HEK293 (cell line): ENCODE data around the gene HSD17B14.

Source experiments
- BCL6B ChIP-seq: fragments of 450-650 bp; formaldehyde crosslinking; IDR thresholded peaks from 2 replicates; pipeline ENCODE4 v1.5.1; 2017; ENCODE audit warnings: missing biosample characterization, missing genetic modification characterization
- HOXC10 ChIP-seq: sonication (generic); formaldehyde crosslinking; IDR thresholded peaks from 2 replicates; pipeline ENCODE4 v1.8.1; 2023; ENCODE audit warnings: mild to moderate bottlenecking, missing genetic modification reagents
- IKZF3 ChIP-seq: fragments of 450-650 bp; IDR thresholded peaks from 2 replicates; pipeline ENCODE4 v1.5.0; 2018; ENCODE audit warnings: missing biosample characterization, mild to moderate bottlenecking, missing genetic modification characterization, moderate library complexity
- KLF1 ChIP-seq: fragments of 450-650 bp; formaldehyde crosslinking; IDR thresholded peaks from 2 replicates; pipeline ENCODE4 v1.5.1; 2016; ENCODE audit warnings: missing biosample characterization, missing genetic modification characterization
- KLF7 ChIP-seq: fragments of 450-650 bp; formaldehyde crosslinking; IDR thresholded peaks from 2 replicates; pipeline ENCODE4 v1.5.1; 2016; ENCODE audit warnings: missing biosample characterization, missing genetic modification characterization, borderline replicate concordance
- OSR2 ChIP-seq: fragments of 450-650 bp; formaldehyde crosslinking; IDR thresholded peaks from 2 replicates; pipeline ENCODE4 v1.5.1; 2016; ENCODE audit warnings: missing biosample characterization, missing genetic modification characterization
- PBX3 ChIP-seq: sonication (generic); formaldehyde crosslinking; IDR thresholded peaks from 2 replicates; pipeline ENCODE4 v1.8.1; 2022; ENCODE audit warnings: mild to moderate bottlenecking, moderate library complexity, missing genetic modification reagents
- SETDB1 ChIP-seq: IDR thresholded peaks from one replicate; pipeline ENCODE4 v1.6.1; 2017; ENCODE audit warnings: mild to moderate bottlenecking, low read length, moderate library complexity, mixed read lengths; ENCODE audit not compliant: insufficient read length
- ZBTB21 ChIP-seq: fragments of 450-650 bp; formaldehyde crosslinking; IDR thresholded peaks from 2 replicates; pipeline ENCODE4 v1.5.1; 2017; ENCODE audit warnings: missing biosample characterization, missing genetic modification characterization
- ZBTB49 ChIP-seq: fragments of 450-650 bp; formaldehyde crosslinking; IDR thresholded peaks from 2 replicates; pipeline ENCODE4 v1.5.1; 2016; ENCODE audit warnings: missing biosample characterization, missing genetic modification characterization, low read depth
- ZBTB7A ChIP-seq: fragments of 450-650 bp; formaldehyde crosslinking; IDR thresholded peaks from 2 replicates; pipeline ENCODE4 v1.5.1; 2016; ENCODE audit warnings: low read depth, missing biosample characterization, missing genetic modification characterization
- ZBTB8A ChIP-seq: fragments of 450-650 bp; formaldehyde crosslinking; IDR thresholded peaks from 2 replicates; pipeline ENCODE4 v1.5.1; 2016; ENCODE audit warnings: missing biosample characterization, missing genetic modification characterization
- ZNF155 ChIP-seq: fragments of 450-650 bp; formaldehyde crosslinking; IDR thresholded peaks from 2 replicates; pipeline ENCODE4 v1.5.1; 2016; ENCODE audit warnings: missing biosample characterization, missing genetic modification characterization
- ZNF214 ChIP-seq: fragments of 450-650 bp; formaldehyde crosslinking; IDR thresholded peaks from 2 replicates; pipeline ENCODE4 v1.5.1; 2017; ENCODE audit warnings: missing biosample characterization, mild to moderate bottlenecking, missing genetic modification characterization, borderline replicate concordance
- ZNF23 ChIP-seq: fragments of 450-650 bp; formaldehyde crosslinking; IDR thresholded peaks from 2 replicates; pipeline ENCODE4 v1.5.1; 2016; ENCODE audit warnings: missing biosample characterization, missing genetic modification characterization, borderline replicate concordance
- ZNF274 ChIP-seq, 2 experiments: fragments of 200-500 bp in 1 of 2; fragments of 450-650 bp in 1 of 2; sonication (Bioruptor generic) in 1 of 2; formaldehyde crosslinking in 1 of 2; IDR thresholded peaks; 2 replicates each; pipeline versions ENCODE4 v1.5.1 to v1.6.1; 2014 to 2016; ENCODE audit warnings: borderline replicate concordance in 1 of 2, inconsistent platforms in 1 of 2, low read length in 1 of 2, missing biosample characterization in 1 of 2, missing genetic modification characterization in 1 of 2
- ZNF335 ChIP-seq: fragments of 450-650 bp; formaldehyde crosslinking; conservative IDR thresholded peaks from 2 replicates; pipeline ENCODE4 v1.5.1; 2016; ENCODE audit warnings: missing biosample characterization, missing genetic modification characterization
- ZNF350 ChIP-seq: fragments of 450-650 bp; formaldehyde crosslinking; IDR thresholded peaks from 2 replicates; pipeline ENCODE4 v1.5.0; 2017; ENCODE audit warnings: missing biosample characterization, mild to moderate bottlenecking, missing genetic modification characterization
- ZNF404 ChIP-seq: fragments of 450-650 bp; formaldehyde crosslinking; IDR thresholded peaks from 2 replicates; pipeline ENCODE4 v1.5.1; 2017; ENCODE audit warnings: missing biosample characterization, missing genetic modification characterization
- ZNF433 ChIP-seq: fragments of 450-650 bp; formaldehyde crosslinking; IDR thresholded peaks from 2 replicates; pipeline ENCODE4 v1.5.1; 2016; ENCODE audit warnings: missing biosample characterization, missing genetic modification characterization, low read depth
- ZNF48 ChIP-seq: fragments of 450-650 bp; formaldehyde crosslinking; IDR thresholded peaks from 2 replicates; pipeline ENCODE4 v1.5.1; 2016; ENCODE audit warnings: missing biosample characterization, missing genetic modification characterization
- ZNF510 ChIP-seq: fragments of 450-650 bp; formaldehyde crosslinking; IDR thresholded peaks from 2 replicates; pipeline ENCODE4 v1.5.1; 2018; ENCODE audit warnings: mild to moderate bottlenecking, missing genetic modification characterization, missing biosample characterization; ENCODE audit not compliant: insufficient replicate concordance
- ZNF555 ChIP-seq: fragments of 450-650 bp; formaldehyde crosslinking; conservative IDR thresholded peaks from 2 replicates; pipeline ENCODE4 v1.5.1; 2017; ENCODE audit warnings: missing biosample characterization, mild to moderate bottlenecking, missing genetic modification characterization, inconsistent platforms
- ZNF558 ChIP-seq: fragments of 450-650 bp; formaldehyde crosslinking; IDR thresholded peaks from 2 replicates; pipeline ENCODE4 v1.5.1; 2016; ENCODE audit warnings: missing biosample characterization, missing genetic modification characterization
- ZNF621 ChIP-seq: fragments of 450-650 bp; formaldehyde crosslinking; IDR thresholded peaks from 2 replicates; pipeline ENCODE4 v1.5.1; 2017; ENCODE audit warnings: missing biosample characterization, missing genetic modification characterization
- ZNF645 ChIP-seq: fragments of 450-650 bp; formaldehyde crosslinking; IDR thresholded peaks from 2 replicates; pipeline ENCODE4; 2016; ENCODE audit warnings: missing biosample characterization, missing genetic modification characterization
- ZNF670 ChIP-seq: fragments of 450-650 bp; formaldehyde crosslinking; IDR thresholded peaks from 2 replicates; pipeline ENCODE4 v1.5.1; 2016; ENCODE audit warnings: missing biosample characterization, missing genetic modification characterization, low read depth
- ZNF701 ChIP-seq: fragments of 450-650 bp; formaldehyde crosslinking; IDR thresholded peaks from 2 replicates; pipeline ENCODE4 v1.5.1; 2016; ENCODE audit warnings: missing biosample characterization, missing genetic modification characterization
- ZNF707 ChIP-seq: fragments of 450-650 bp; formaldehyde crosslinking; IDR thresholded peaks from 2 replicates; pipeline ENCODE4 v1.5.1; 2016; ENCODE audit warnings: missing biosample characterization, missing genetic modification characterization
- ZNF747 ChIP-seq: fragments of 450-650 bp; formaldehyde crosslinking; IDR thresholded peaks from 2 replicates; pipeline ENCODE4 v1.5.1; 2016; ENCODE audit warnings: missing biosample characterization, missing genetic modification characterization
- ZNF830 ChIP-seq: fragments of 450-650 bp; IDR thresholded peaks from 2 replicates; pipeline ENCODE4 v1.5.0; 2018; ENCODE audit warnings: missing biosample characterization, missing genetic modification characterization, low read depth, mild to moderate bottlenecking, moderate library complexity
- ZNF837 ChIP-seq: fragments of 450-650 bp; formaldehyde crosslinking; IDR thresholded peaks from 2 replicates; pipeline ENCODE4 v1.5.1; 2016; ENCODE audit warnings: missing biosample characterization, missing genetic modification characterization
- ZSCAN30 ChIP-seq: fragments of 450-650 bp; IDR thresholded peaks from 2 replicates; pipeline ENCODE4 v1.5.1; 2018; ENCODE audit warnings: missing biosample characterization, mild to moderate bottlenecking, missing genetic modification characterization, moderate library complexity
- ZSCAN5A ChIP-seq: fragments of 450-650 bp; formaldehyde crosslinking; IDR thresholded peaks from 2 replicates; pipeline ENCODE4 v1.5.1; 2016; ENCODE audit warnings: missing biosample characterization, missing genetic modification characterization

Gene HSD17B14

GRCh38 chr19:48872182-48872883 lies 36.0 kb upstream of the HSD17B14 start, which contains the start of gene PPP1R15A (continued):
- TF ChIP-seq ZNF274 (IDR thresholded peaks at IDR 0.05; ENCODE audit: low read length) (no peak), ZNF274 (tag by site-specific recombination; IDR thresholded peaks at IDR 0.05; ENCODE audit: borderline replicate concordance) (no peak), PBX3 (no peak), ZNF23 (tag by site-specific recombination) (no peak), SETDB1 (no peak), ZBTB7A (tag by site-specific recombination) (0 out of 2 replicates have a peak, but pooled peaks have one; percentile 65), ZNF155 (tag by site-specific recombination) (no peak), ZNF837 (tag by site-specific recombination) (no peak), ZBTB49 (no peak), HOXC10 (CRISPR knock-in tag) (no peak), ZNF747 (tag by site-specific recombination) (no peak), ZNF335 (no peak), ZNF350 (no peak), ZNF214 (tag by site-specific recombination) (no peak), ZSCAN5A (tag by site-specific recombination) (no peak), ZNF701 (no peak), ZNF555 (tag by site-specific recombination) (no peak), ZNF621 (tag by site-specific recombination) (no peak), ZNF433 (tag by site-specific recombination) (no peak), ZNF510 (tag by site-specific recombination) (no peak), ZNF707 (tag by site-specific recombination) (no peak), IKZF3 (tag by site-specific recombination) (peak; percentile 64), ZNF404 (tag by site-specific recombination) (no peak), ZNF558 (tag by site-specific recombination) (no peak), ZNF645 (tag by site-specific recombination) (no peak), KLF1 (peak; percentile 43; the same call in 1 of the 2 replicates), OSR2 (tag by site-specific recombination) (no peak), BCL6B (tag by site-specific recombination) (no peak), ZNF48 (tag by site-specific recombination) (no peak), ZSCAN30 (tag by site-specific recombination) (peak; percentile 69; the same call in 1 of the 2 replicates), ZNF830 (tag by site-specific recombination) (no peak), KLF7 (peak; percentile 62; the same call in 1 of the 2 replicates), ZBTB21 (tag by site-specific recombination) (peak; percentile 89), ZNF670 (tag by site-specific recombination) (no peak), ZBTB8A (no peak)
